Natural killer cell (primary cell): ENCODE measurements around the gene CACNA1B. TPM values are rescaled to one million over a fixed set of nuclear protein-coding genes. Genes with fewer than 3 reads are reported as not detected.
"Not testable (repeated sequence)": the region's sequence is repeated elsewhere in the genome, so short reads cannot be mapped to it uniquely, and the experiment has no call there.

Experiments used
- ATAC-seq, 3 donors: fragments of 150-1000 bp in 2 of 3; fragments of 200-7000 bp in 1 of 3; cut with Tn5 transposase; 1 replicate in 1 of 3; 2 replicates in 2 of 3; pipeline ENCODE4 v1.10.0; 2021; ENCODE audit warnings: mild to moderate bottlenecking in 2 of 3, moderate library complexity in 2 of 3
- DNase-seq, 2 donors: peaks; one replicate each; pipeline versions ENCODE4 v3.0.0 to v3.0.0-alpha.2; 2013 to 2021; ENCODE audit warnings: mixed read lengths in 1 of 2
- H3K27ac ChIP-seq: one replicate; pipeline ENCODE4 v1.5.1; 2013; ENCODE audit warnings: mild to moderate bottlenecking, low read length
- H3K27me3 ChIP-seq: one replicate; pipeline ENCODE4 v1.6.1; 2013; ENCODE audit warnings: low read length; ENCODE audit not compliant: control insufficient read depth, insufficient read depth
- H3K36me3 ChIP-seq: one replicate; pipeline ENCODE4 v1.6.1; 2013; ENCODE audit warnings: low read length; ENCODE audit not compliant: control insufficient read depth, insufficient read depth
- H3K4me1 ChIP-seq: one replicate; pipeline ENCODE4 v1.6.1; 2013; ENCODE audit warnings: low read length; ENCODE audit not compliant: control insufficient read depth, insufficient read depth
- H3K4me3 ChIP-seq: one replicate; pipeline ENCODE4 v1.5.1; 2013; ENCODE audit warnings: low read length
- H3K9me3 ChIP-seq: one replicate; pipeline ENCODE4 v1.6.1; 2013; ENCODE audit warnings: low read length; ENCODE audit not compliant: control insufficient read depth, insufficient read depth
- H3K27ac Mint-ChIP-seq, 2 donors: one replicate each; pipeline ENCODE4 v1.8.0; 2022; ENCODE audit warnings: mild to moderate bottlenecking in 2 of 2, mixed read lengths in 2 of 2, moderate library complexity in 1 of 2
- H3K27me3 Mint-ChIP-seq, 2 donors: one replicate each; pipeline ENCODE4 v1.8.0; 2022; ENCODE audit warnings: low read depth in 2 of 2, mixed read lengths in 2 of 2
- H3K36me3 Mint-ChIP-seq: one replicate; pipeline ENCODE4 v1.8.0; 2022; ENCODE audit warnings: mixed read lengths
- H3K4me1 Mint-ChIP-seq, 2 donors: one replicate each; pipeline ENCODE4 v1.8.0; 2022; ENCODE audit warnings: mixed read lengths in 2 of 2
- H3K4me3 Mint-ChIP-seq: one replicate; pipeline ENCODE4 v1.8.0; 2022; ENCODE audit warnings: mild to moderate bottlenecking, moderate library complexity, mixed read lengths
- H3K9me3 Mint-ChIP-seq, 2 donors: one replicate each; pipeline ENCODE4 v1.8.0; 2022; ENCODE audit warnings: mixed read lengths in 2 of 2
- WGBS: methylation state at CpG from one replicate; pipeline ENCODE4 v1.1.7; 2013; ENCODE audit warnings: missing lambda C conversion rate; ENCODE audit not compliant: insufficient coverage; 5-methylcytosine and 5-hydroxymethylcytosine counted together
- intact Hi-C: fragments of 100-400 bp; cut with micrococcal nuclease; formaldehyde crosslinking; loops from one replicate; pipeline ENCODE4 v1.14.2; 2022
- total RNA-seq, 4 donors: library from RNA; stranded (reverse); fragments of 120-200 nt in 1 of 4; gene quantifications; one replicate each; pipeline versions ENCODE4 v1.2.3 to v1.2.4, GENCODE V29; 2013 to 2022
- TF ChIP-seq, protein P1 (sequence below): fragments of 200-600 bp; IDR thresholded peaks from one replicate; pipeline ENCODE4 v1.8.0; 2022; ENCODE audit warnings: antibody characterized with exemption

The CACNA1B gene
- total RNA-seq, 3 donors from 2014 or later (not counting 1 experiment from before 2014, with no cell fraction given): 0.07 TPM; not detected in 2

DNA sequence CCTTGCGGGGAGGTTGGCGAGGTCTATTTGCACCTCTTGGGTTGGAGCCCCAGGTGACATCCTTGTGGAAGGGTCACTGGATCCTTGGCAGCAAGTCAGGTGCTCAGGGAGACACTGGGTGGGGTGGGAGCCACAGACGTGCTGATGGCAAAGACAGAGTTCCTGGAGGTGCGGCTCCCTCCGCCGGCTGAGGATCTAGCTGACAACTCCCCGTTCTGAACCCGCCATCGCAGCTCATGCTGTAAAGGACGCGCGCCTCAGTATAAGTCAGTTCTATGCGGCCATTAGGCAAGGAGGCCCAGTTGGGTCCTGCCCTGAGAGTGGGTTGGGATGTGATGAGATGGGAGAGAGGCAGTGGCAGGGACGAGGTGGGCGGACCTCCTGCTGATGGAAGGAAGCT, 263.4 kb downstream of the CACNA1B start:
- H3K27me3 ChIP-seq, H3K9me3 Mint-ChIP-seq, H3K36me3 ChIP-seq, ATAC-seq, H3K4me3 ChIP-seq, H3K36me3 Mint-ChIP-seq, H3K9me3 ChIP-seq, intact Hi-C loops, H3K27ac Mint-ChIP-seq, H3K27me3 Mint-ChIP-seq, H3K4me1 ChIP-seq, H3K4me1 Mint-ChIP-seq, H3K27ac ChIP-seq, H3K4me3 Mint-ChIP-seq, DNase-seq: not testable (repeated sequence)
- 92% methylated on average over 13 of the region's 15 CpGs for WGBS

DNA sequence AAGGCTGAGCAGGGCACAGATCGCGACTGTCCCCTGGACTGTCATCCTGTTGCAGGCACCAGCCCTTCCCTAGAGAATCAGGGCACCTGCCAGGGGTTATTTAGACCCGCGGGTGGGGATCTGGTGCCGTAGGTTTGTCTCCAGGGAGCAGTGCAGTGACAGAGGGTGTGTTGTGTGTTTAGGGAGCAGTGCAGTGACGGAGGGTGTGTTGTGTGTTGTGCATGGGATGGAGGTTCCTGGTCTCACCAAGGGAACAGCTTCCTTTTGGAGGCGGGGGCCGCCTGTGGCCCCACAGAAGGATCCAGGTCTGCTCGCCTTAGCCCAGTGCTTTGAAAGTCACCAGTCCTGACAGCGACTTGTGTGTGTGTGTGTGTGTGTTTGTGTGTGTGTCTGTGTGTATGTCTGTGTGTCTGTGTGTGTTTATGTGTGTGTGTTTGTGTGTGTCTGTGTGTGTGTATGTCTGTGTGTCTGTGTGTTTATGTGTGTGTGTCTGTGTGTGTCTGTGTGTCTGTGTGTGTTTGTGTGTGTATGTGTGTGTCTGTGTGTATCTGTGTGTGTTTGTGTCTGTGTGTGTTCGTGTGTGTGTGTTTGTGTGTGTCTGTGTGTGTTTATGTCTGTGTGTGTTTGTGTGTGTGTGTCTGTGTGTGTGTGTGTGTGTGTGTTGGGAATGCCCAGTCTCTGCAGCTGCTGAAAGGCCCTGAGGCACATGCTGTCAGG, 265.1 kb downstream of the CACNA1B start:
- intact Hi-C loops, H3K4me1 Mint-ChIP-seq, DNase-seq, H3K4me1 ChIP-seq, H3K4me3 Mint-ChIP-seq, H3K27me3 ChIP-seq, H3K27ac ChIP-seq, H3K36me3 ChIP-seq, H3K36me3 Mint-ChIP-seq, H3K9me3 ChIP-seq, ATAC-seq, H3K9me3 Mint-ChIP-seq, H3K27ac Mint-ChIP-seq, H3K4me3 ChIP-seq, H3K27me3 Mint-ChIP-seq: not testable (repeated sequence)
- WGBS: 79% methylated on average over 11 of the region's 11 CpGs

DNA sequence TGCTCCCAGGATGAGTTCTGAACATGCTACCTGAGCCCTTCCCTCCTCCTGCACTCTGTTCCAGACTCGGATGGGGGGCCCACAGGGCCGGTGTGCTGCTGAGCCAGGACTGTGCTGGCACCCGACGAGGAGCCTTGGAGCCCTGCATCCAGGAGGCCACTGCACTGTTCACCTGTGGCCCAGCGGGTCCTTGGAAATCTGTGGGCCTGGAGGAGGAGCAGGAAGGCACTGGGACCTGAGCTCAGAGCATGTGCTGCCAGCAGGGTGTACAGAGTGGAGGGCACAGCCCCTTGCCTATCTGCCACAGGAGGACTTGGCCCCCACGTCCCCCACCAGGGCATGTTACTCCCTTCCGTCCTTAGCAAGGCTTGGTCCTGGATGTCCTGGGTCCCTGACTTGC, 265.9 kb downstream of the CACNA1B start:
- DNase-seq, H3K27ac Mint-ChIP-seq, H3K36me3 ChIP-seq, intact Hi-C loops, H3K4me1 ChIP-seq, H3K27ac ChIP-seq, H3K9me3 Mint-ChIP-seq, H3K27me3 ChIP-seq, H3K4me1 Mint-ChIP-seq, H3K4me3 ChIP-seq, ATAC-seq, H3K9me3 ChIP-seq, H3K27me3 Mint-ChIP-seq, H3K36me3 Mint-ChIP-seq, H3K4me3 Mint-ChIP-seq: not testable (repeated sequence)
- WGBS: 76% methylated on average over 7 of the region's 7 CpGs

DNA sequence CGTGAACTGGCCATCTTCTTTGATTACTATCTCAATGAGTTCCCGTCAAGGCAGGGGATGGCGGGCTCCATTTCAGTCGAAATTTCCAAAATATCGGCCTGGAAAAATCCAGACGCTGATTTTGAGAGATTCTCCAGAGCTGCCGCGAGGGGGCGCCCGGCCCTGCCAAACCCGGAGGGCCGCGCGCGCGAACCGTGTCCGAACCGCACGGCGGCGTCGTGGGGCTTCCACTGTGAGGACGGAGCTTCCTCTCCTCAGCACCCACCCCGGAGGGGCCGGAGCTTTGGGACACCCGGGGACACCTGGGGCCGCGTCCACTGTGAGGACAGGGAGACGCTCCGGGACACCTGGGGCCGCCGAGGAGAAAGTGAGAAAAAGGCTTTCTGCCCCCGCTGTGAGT, 270.0 kb downstream of the CACNA1B start:
- H3K9me3 Mint-ChIP-seq, H3K4me1 Mint-ChIP-seq, H3K4me1 ChIP-seq, H3K27me3 ChIP-seq, H3K27me3 Mint-ChIP-seq, H3K4me3 Mint-ChIP-seq, H3K9me3 ChIP-seq, H3K4me3 ChIP-seq, H3K27ac Mint-ChIP-seq, ATAC-seq, intact Hi-C loops, DNase-seq, H3K27ac ChIP-seq, H3K36me3 ChIP-seq, H3K36me3 Mint-ChIP-seq: not testable (repeated sequence)
- TF ChIP-seq, protein P1, sequence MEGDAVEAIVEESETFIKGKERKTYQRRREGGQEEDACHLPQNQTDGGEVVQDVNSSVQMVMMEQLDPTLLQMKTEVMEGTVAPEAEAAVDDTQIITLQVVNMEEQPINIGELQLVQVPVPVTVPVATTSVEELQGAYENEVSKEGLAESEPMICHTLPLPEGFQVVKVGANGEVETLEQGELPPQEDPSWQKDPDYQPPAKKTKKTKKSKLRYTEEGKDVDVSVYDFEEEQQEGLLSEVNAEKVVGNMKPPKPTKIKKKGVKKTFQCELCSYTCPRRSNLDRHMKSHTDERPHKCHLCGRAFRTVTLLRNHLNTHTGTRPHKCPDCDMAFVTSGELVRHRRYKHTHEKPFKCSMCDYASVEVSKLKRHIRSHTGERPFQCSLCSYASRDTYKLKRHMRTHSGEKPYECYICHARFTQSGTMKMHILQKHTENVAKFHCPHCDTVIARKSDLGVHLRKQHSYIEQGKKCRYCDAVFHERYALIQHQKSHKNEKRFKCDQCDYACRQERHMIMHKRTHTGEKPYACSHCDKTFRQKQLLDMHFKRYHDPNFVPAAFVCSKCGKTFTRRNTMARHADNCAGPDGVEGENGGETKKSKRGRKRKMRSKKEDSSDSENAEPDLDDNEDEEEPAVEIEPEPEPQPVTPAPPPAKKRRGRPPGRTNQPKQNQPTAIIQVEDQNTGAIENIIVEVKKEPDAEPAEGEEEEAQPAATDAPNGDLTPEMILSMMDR: peak; percentile 15
- WGBS: 22% methylated on average over 30 of the region's 34 CpGs
